Measurements from ENCODE around the gene ANAPC13.

ANAPC13 gene

DNA sequence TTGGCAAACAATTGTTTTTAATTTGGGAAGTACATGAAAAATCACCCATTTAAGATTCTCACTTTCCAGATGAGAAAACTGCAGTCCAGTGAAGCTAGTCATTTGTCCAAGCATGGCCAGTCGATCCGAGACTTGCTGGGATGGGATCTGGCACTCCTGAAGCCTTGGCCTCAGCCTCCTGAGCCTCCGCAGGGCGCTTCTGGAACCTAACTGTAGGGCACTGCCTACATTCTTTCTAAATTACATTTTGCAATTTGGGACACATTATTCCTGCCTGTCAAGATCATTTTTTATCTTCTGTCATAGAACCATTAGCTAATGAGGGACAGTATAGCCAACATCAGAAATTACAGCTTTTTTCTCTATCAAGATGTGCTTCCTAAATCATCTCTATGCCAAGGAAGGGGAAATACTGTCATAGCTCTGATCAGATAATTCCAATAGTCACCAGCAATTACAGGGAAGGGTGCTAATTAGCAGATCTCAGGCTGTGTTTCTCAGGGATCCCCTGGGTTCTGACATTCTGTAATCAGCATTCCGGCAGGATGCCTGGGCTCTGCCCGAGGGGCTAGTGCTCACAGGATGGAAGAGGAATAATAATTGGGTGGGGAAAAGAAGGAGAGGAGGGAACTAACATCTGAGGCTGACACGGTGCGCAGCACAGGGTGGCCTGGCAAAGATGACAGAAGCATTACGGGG, 28.3 kb downstream of the ANAPC13 start:
- H3K4me3 ChIP-seq (ENCODE audit: low read depth, low read length): no peak overlapping the region
- TF ChIP-seq, protein P1, sequence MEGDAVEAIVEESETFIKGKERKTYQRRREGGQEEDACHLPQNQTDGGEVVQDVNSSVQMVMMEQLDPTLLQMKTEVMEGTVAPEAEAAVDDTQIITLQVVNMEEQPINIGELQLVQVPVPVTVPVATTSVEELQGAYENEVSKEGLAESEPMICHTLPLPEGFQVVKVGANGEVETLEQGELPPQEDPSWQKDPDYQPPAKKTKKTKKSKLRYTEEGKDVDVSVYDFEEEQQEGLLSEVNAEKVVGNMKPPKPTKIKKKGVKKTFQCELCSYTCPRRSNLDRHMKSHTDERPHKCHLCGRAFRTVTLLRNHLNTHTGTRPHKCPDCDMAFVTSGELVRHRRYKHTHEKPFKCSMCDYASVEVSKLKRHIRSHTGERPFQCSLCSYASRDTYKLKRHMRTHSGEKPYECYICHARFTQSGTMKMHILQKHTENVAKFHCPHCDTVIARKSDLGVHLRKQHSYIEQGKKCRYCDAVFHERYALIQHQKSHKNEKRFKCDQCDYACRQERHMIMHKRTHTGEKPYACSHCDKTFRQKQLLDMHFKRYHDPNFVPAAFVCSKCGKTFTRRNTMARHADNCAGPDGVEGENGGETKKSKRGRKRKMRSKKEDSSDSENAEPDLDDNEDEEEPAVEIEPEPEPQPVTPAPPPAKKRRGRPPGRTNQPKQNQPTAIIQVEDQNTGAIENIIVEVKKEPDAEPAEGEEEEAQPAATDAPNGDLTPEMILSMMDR (IDR thresholded peaks at IDR 0.05; ENCODE audit: low read depth, low read length): no peak
- no peaks in the 10 kb centered on the region for H3K9me3 ChIP-seq
- H3K36me3 ChIP-seq: no peaks in the 10 kb centered on the region
- peaks cover 31% of the 10 kb centered on the region for H3K27me3 ChIP-seq
- H3K4me1 ChIP-seq: no peaks in the 10 kb centered on the region
- no peak for DNase-seq

DNA sequence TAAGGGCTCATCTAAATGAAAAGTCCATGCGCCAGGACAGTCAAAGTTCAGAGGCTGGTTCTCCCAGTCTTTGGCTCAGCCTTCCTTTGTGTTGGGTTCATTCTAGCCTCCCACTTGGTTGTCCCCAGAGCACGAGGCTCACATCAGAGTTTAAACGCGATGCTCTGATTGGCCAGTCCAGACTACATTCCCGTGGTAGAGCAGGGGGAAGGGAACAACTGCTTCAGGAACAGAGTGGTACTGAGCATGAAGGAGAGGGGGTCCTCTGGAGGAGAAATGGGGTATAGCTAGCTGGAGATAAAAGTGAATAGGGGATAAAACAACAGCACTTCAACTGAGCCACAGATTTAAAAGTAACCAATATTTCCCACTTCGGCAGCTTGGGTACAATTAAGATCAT, 32.2 kb downstream of the ANAPC13 start:
- H3K4me3 ChIP-seq (ENCODE audit: low read depth, low read length): no peak overlapping the region
- peaks cover 39% of the 10 kb centered on the region for H3K27me3 ChIP-seq
- DNase-seq: no peak
- TF ChIP-seq, protein P1 (IDR thresholded peaks at IDR 0.05; ENCODE audit: low read depth, low read length): peak; percentile 43
- H3K9me3 ChIP-seq: no peaks in the 10 kb centered on the region
- H3K4me1 ChIP-seq: no peaks in the 10 kb centered on the region
- H3K36me3 ChIP-seq: no peaks in the 10 kb centered on the region

DNA sequence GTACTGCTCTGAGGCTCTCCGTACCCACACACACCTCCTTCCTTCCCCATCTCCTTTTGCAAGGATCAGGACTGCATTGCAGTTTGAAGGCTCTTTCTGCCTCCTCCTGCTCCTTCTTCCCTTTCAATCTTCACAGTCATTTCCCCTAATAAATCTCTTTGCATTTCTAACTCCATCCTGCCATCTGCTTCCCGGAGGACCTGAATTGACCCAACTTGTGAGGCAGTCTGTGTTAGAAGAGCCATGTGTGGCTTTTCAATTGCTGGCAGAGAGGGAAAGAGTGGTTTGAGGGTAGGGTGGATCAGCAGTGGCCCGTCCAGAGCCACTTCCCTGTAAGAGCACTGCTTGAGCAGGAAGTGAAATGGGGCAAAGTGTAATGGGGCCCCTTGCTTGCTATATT, 35.8 kb downstream of the ANAPC13 start:
- TF ChIP-seq, protein P1 (IDR thresholded peaks at IDR 0.05; ENCODE audit: low read depth, low read length): no peak
- Histone ChIP-seq H3K9me3 (no peaks in the 10 kb centered on the region), H3K4me1 (no peaks in the 10 kb centered on the region), H3K36me3 (no peaks in the 10 kb centered on the region), H3K4me3 (ENCODE audit: low read depth, low read length) (no peak overlapping the region), H3K27me3 (peaks cover 16% of the 10 kb centered on the region)
- no peak for DNase-seq

DNA sequence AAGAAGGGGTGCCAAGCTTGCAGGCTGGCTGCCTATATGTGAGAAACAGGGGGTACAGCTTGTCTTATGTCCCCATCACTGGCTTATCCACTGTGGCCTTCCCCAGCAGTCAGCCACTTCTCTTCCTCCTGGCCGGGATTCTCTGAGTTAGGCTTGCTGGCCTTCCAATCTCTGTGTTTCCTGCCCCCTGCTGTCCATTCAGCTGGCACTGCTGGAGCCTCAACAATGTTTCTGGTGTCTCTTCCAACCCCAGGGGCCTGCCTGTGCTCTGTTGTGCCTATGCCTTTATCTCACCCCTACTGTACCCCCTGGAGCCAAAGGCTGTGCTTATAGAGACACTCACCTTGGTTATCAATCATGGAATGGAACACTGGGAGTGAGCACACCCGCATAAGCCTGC, 36.5 kb downstream of the ANAPC13 start:
- H3K4me1 ChIP-seq: no peaks in the 10 kb centered on the region
- no peak overlapping the region for H3K4me3 ChIP-seq (ENCODE audit: low read depth, low read length)
- H3K36me3 ChIP-seq: no peaks in the 10 kb centered on the region
- peaks cover 11% of the 10 kb centered on the region for H3K27me3 ChIP-seq
- TF ChIP-seq, protein P1 (IDR thresholded peaks at IDR 0.05; ENCODE audit: low read depth, low read length): peak; percentile 49
- peak; percentile 34 for DNase-seq
- no peaks in the 10 kb centered on the region for H3K9me3 ChIP-seq

DNA sequence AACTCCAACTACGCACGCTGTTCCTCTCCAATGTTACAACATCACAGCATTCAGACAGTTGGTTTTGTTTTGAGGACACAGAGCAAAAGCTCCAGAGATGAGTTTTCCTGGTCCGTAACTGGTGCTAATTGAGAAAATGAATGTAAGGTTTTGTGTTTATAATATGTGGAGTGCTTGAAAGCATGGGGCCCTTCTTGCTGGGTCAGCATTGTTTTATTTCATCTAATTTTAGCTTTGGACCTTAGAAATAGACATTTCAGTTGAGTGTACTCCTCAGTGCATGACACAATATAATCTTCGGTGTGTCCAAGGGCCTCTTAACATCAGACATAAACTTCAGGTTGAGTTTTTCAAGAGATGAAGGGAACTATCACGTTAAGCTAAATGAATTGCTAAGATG, 37.1 kb downstream of the ANAPC13 start:
- no peaks in the 10 kb centered on the region for H3K36me3 ChIP-seq
- H3K4me1 ChIP-seq: no peaks in the 10 kb centered on the region
- TF ChIP-seq, protein P1 (IDR thresholded peaks at IDR 0.05; ENCODE audit: low read depth, low read length): no peak
- no peak for DNase-seq
- H3K9me3 ChIP-seq: no peaks in the 10 kb centered on the region
- H3K4me3 ChIP-seq (ENCODE audit: low read depth, low read length): no peak overlapping the region
- peaks cover 9% of the 10 kb centered on the region; the same call in 1 of the 2 replicates for H3K27me3 ChIP-seq

DNA sequence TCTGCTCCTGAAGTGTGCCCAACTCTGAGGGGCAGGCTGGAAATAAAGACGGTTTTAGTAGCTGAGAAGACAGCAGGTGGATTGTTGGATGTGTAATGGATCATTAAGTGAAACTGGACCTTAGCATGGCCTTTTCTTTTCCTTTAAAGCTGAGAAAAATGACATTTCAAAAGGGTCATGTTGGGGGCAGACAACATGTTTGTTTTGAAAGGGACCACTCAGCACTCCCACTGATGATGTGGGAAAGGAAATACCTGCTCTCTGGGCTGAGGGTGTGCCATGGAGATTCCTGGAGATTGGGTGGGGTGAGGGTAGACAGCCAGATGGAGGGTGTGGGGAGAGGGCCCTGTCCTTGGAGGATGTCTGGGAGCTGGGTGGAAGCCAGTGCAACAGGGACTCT, 38.4 kb downstream of the ANAPC13 start:
- Histone ChIP-seq H3K4me1 (no peaks in the 10 kb centered on the region), H3K36me3 (no peaks in the 10 kb centered on the region), H3K27me3 (peaks cover 9% of the 10 kb centered on the region; the same call in 1 of the 2 replicates), H3K4me3 (ENCODE audit: low read depth, low read length) (no peak overlapping the region), H3K9me3 (no peaks in the 10 kb centered on the region)
- TF ChIP-seq, protein P1 (IDR thresholded peaks at IDR 0.05; ENCODE audit: low read depth, low read length): no peak
- no peak for DNase-seq
